NB4 (cell line): Measurements from ENCODE around the gene USP6NL.

Experiments
- DNase-seq: peaks from one replicate; pipeline ENCODE4 v3.0.0; 2010; ENCODE audit warnings: low read depth
- H3K4me3 ChIP-seq: one replicate; pipeline ENCODE4 v1.5.1; 2011; ENCODE audit warnings: mild to moderate bottlenecking, low read depth, low read length, moderate library complexity
- MYC ChIP-seq: IDR thresholded peaks from 2 replicates; pipeline ENCODE4 v1.6.1; 2011; ENCODE audit warnings: low read depth, low read length
- POLR2A ChIP-seq: IDR thresholded peaks from 2 replicates; pipeline ENCODE4 v1.6.1; 2011; ENCODE audit warnings: mild to moderate bottlenecking; ENCODE audit not compliant: insufficient read length; ENCODE audit errors: extremely low read depth
- TF ChIP-seq, protein P1 (sequence below): IDR thresholded peaks from one replicate; pipeline ENCODE4 v1.5.1; 2012; ENCODE audit warnings: low read depth, low read length
- TF ChIP-seq, protein P2 (sequence below): IDR thresholded peaks from 2 replicates; pipeline ENCODE4 v1.6.1; 2011; ENCODE audit warnings: low read depth, low read length

Gene USP6NL

DNA sequence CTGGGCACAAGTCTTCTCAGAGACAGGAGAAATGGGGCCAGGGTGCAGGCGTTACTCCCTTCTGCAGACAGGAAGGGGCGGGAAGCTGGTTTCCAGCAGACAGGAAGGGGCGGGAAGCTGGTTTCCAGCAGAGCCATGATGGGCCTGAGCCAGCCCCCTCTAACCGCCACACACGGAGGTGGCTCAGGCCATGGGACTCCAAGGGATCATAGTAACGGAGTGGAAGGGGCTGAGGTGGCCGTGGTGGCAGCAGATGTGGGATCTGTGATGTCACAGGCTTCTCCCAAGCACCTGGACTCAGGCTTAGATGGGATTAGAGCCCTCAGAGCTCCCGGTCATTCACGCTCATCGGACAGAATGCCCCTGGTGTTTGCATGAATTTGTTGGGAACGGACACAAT lies 177.8 kb downstream of the USP6NL start:
- TF ChIP-seq POLR2A (no peak), MYC (no peak)
- TF ChIP-seq, protein P1, sequence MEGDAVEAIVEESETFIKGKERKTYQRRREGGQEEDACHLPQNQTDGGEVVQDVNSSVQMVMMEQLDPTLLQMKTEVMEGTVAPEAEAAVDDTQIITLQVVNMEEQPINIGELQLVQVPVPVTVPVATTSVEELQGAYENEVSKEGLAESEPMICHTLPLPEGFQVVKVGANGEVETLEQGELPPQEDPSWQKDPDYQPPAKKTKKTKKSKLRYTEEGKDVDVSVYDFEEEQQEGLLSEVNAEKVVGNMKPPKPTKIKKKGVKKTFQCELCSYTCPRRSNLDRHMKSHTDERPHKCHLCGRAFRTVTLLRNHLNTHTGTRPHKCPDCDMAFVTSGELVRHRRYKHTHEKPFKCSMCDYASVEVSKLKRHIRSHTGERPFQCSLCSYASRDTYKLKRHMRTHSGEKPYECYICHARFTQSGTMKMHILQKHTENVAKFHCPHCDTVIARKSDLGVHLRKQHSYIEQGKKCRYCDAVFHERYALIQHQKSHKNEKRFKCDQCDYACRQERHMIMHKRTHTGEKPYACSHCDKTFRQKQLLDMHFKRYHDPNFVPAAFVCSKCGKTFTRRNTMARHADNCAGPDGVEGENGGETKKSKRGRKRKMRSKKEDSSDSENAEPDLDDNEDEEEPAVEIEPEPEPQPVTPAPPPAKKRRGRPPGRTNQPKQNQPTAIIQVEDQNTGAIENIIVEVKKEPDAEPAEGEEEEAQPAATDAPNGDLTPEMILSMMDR, result no peak
- TF ChIP-seq, protein P2, sequence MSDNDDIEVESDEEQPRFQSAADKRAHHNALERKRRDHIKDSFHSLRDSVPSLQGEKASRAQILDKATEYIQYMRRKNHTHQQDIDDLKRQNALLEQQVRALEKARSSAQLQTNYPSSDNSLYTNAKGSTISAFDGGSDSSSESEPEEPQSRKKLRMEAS, result no peak
- no peak overlapping the region for H3K4me3 ChIP-seq
- DNase-seq, result no peak

DNA sequence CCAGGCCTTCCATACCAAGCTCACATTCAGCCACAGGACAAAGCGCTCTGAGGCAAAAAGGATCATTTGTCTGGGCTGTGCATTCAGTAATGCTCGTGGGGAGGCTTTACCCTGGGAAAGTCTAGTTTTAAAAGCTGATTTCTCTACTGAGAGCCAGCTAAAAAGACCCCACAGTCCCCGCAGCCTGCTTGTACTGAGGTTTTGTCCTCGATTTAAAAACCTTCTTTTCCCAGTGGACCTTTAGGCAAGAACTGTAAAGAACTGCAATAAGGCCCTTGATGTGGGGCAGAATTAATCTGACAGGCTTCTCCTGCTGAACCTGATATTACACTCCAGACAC lies 180.3 kb downstream of the USP6NL start:
- no peak for TF ChIP-seq MYC
- TF ChIP-seq POLR2A, result no peak
- TF ChIP-seq, protein P2, result no peak
- TF ChIP-seq, protein P1, result no peak
- DNase-seq, result no peak
- no peak overlapping the region for H3K4me3 ChIP-seq

DNA sequence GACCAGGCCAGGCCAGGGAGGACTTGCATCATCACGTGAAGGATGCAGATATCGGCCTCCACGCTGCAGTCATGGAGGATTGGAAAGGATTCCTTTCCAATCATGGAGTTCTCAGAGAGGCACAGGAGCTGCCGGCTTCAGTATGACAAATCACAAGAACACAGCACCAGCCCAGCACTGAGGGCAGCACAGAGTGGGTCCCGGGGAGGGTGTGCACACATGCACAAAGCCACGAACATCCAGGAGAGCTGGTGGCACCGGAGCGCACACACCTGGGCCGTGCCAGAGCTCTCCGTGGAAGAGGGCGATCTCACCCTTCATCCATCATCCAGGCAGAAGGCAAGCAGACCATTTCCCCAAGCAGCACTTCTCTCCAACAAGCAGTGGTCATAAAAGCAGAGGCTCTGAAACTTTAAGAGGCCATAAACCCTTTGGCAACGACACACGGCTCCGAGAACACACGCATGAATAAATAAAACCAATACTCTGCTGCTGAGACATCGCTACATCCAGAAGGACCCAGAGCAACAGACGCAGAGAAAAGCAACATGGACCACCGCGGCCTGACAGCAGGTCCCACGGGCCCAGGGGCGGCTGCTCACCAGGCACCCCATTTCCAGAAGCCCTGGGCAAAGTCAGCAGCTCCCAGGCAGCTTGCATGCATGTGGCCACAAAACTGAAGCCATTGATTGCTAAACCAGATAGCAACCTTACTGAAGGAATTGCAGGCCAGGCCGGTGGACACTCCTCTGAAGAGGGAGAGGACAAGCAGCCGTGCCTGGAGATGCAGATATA lies 180.8 kb downstream of the USP6NL start:
- no peak for DNase-seq
- TF ChIP-seq POLR2A (no peak), MYC (no peak)
- TF ChIP-seq, protein P2, result no peak
- TF ChIP-seq, protein P1, result no peak
- no peak overlapping the region for H3K4me3 ChIP-seq

DNA sequence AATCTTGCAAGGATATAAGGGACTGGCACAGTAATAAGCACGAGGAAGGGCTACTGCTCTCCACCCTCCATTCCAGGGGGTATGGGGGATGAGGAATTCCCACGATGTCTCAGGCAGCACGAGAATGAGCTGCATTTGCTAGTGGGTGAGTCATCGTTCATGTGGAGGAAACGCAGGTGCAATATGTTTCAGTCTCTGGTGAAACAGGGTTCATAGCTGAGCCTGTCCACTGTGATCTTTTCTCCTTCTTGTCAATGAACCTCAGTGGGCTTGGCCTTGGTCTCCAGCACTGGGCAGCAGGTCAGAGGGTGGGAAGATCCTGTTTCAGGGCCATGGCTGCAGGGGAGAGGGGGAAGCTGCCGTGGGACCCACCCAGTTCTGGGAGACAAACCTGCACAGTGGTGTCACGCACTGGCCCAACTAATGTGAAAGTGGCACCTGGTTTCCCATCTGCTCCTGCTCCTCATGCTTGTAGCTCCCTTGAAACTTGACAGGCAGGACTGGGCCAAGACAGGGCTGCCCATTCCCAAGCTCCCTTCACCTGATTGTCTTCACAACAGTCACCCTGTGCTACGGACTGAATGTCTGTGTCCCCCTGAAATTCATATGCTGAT lies 181.9 kb downstream of the USP6NL start:
- TF ChIP-seq, protein P1, result no peak
- TF ChIP-seq MYC (no peak), POLR2A (no peak)
- TF ChIP-seq, protein P2, result no peak
- DNase-seq, result no peak
- H3K4me3 ChIP-seq, result no peak overlapping the region

DNA sequence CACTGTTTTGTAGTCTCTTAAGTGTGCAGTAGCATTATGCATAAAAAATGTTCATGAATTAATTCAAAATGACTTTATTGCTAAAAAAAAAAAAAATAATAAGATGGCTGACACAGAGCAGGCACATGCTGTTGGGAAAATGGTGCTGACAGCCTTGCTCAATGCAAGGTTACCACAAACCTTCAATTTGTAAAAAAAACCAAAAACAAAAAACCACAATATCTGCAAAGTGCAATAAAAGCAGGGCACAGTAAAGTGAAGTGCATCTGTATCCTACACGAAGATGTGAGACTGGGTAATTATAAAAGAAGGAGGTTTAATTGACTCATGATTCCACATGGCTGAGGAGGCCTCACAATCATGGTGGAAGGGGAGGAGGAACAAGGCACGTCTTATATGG lies 185.8 kb downstream of the USP6NL start:
- TF ChIP-seq, protein P1, result no peak
- peak; percentile 23 for DNase-seq

More for the DNA sequence above, 185.8 kb downstream of the USP6NL start:
- H3K4me3 ChIP-seq, result no peak overlapping the region
